ENCODE results near the gene GIPC2. TPM values are rescaled to one million over a fixed set of nuclear protein-coding genes. Genes with fewer than 3 reads are reported as not detected.

The GIPC2 gene
- total RNA-seq, 4 donors from 2014 or later: 14.2 to 40.1 (median 24.1) TPM

- 1% methylated on average over 12 of the region's 12 CpGs for WGBS, 2 donors (ENCODE audit: low coverage in 1 of 2)
- no peaks in the 10 kb centered on the region for H3K27me3 ChIP-seq
- H3K36me3 ChIP-seq: no peaks in the 10 kb centered on the region
- H3K4me3 ChIP-seq: peak within 1 kb of the TSS; percentile 10 to 59 (median 52)
- in situ Hi-C loops (cut with MboI; ENCODE audit: low pct_ligation_motif_present in 1 of 4, low pct_unique_long_range_greater_than_20kb in 1 of 4, low sequenced_read_pairs in 3 of 4): no loop called here
- peak; percentile 95 to 99 (median 97) for TF ChIP-seq POLR2AphosphoS5 (IDR thresholded peaks at IDR 0.05)
- peak; percentile 98 for TF ChIP-seq POLR2A (IDR thresholded peaks at IDR 0.05)
- TF ChIP-seq EP300 (IDR thresholded peaks at IDR 0.05; ENCODE audit: low read depth): no peak
- no peak for TF ChIP-seq CTCF (IDR thresholded peaks at IDR 0.05)
- intact Hi-C loops (cut with DNase I; ENCODE audit: low total_unique reads): no loop called here
- peak within 1 kb of the TSS; percentile 86 to 94 (median 92) for H3K27ac ChIP-seq
- no peaks in the 10 kb centered on the region for H3K9me3 ChIP-seq
- DNase-seq: peak; percentile 83
- H3K4me1 ChIP-seq: peaks cover 5 to 54% (median 30%) of the 10 kb centered on the region in 4 donors
Measured at GRCh38 chr1:78004719-78005447, 40.9 kb upstream of the GIPC2 start, which contains the start of gene DNAJB4. TSS of gene DNAJB4 (plus strand) at chr1:78004939. CDS start at chr1:78005111, 172 bp downstream.

GRCh38 chr1:78005448-78005722, 40.4 kb upstream of the GIPC2 start:
- Histone ChIP-seq H3K36me3 (no peaks in the 10 kb centered on the region), H3K9me3 (no peaks in the 10 kb centered on the region), H3K4me3 (peak overlapping the region; percentile 10 to 59 (median 52)), H3K27ac (peak overlapping the region; percentile 86 to 94 (median 92)), H3K27me3 (no peaks in the 10 kb centered on the region), H3K4me1 (peaks cover 5 to 59% (median 31%) of the 10 kb centered on the region in 4 donors)
- DNase-seq: no peak
- WGBS, 2 donors (ENCODE audit: low coverage in 1 of 2): 0% methylated on average over 1 of the region's 1 CpG
- intact Hi-C loops (cut with DNase I; ENCODE audit: low total_unique reads): no loop called here
- TF ChIP-seq POLR2A (IDR thresholded peaks at IDR 0.05) (no peak), CTCF (IDR thresholded peaks at IDR 0.05) (no peak), POLR2AphosphoS5 (IDR thresholded peaks at IDR 0.05) (no peak), EP300 (IDR thresholded peaks at IDR 0.05; ENCODE audit: low read depth) (no peak)
- in situ Hi-C loops (cut with MboI; ENCODE audit: low pct_ligation_motif_present in 1 of 4, low pct_unique_long_range_greater_than_20kb in 1 of 4, low sequenced_read_pairs in 3 of 4): no loop called here

- peaks cover 5 to 63% (median 33%) of the 10 kb centered on the region in 4 donors for H3K4me1 ChIP-seq
- TF ChIP-seq POLR2A (IDR thresholded peaks at IDR 0.05) (peak; percentile 57), POLR2AphosphoS5 (IDR thresholded peaks at IDR 0.05) (peak; percentile 74 to 82 (median 77)), EP300 (IDR thresholded peaks at IDR 0.05; ENCODE audit: low read depth) (no peak)
- peak overlapping the region; percentile 86 to 94 (median 92) for H3K27ac ChIP-seq
- no peaks in the 10 kb centered on the region for H3K9me3 ChIP-seq
- in situ Hi-C loops (cut with MboI; ENCODE audit: low pct_ligation_motif_present in 1 of 4, low pct_unique_long_range_greater_than_20kb in 1 of 4, low sequenced_read_pairs in 3 of 4): no loop called here
- intact Hi-C loops (cut with DNase I; ENCODE audit: low total_unique reads): no loop called here
- WGBS, 2 donors (ENCODE audit: low coverage in 1 of 2): 3 to 10% methylated on average over 1 of the region's 1 CpG
- no peaks in the 10 kb centered on the region for H3K27me3 ChIP-seq
- no peaks in the 10 kb centered on the region for H3K36me3 ChIP-seq
- H3K4me3 ChIP-seq: peak overlapping the region; percentile 10 to 59 (median 52)
- peak; percentile 17 for DNase-seq
Measured at GRCh38 chr1:78005755-78006154, 40.0 kb upstream of the GIPC2 start.

GRCh38 chr1:78006521-78006920, 39.2 kb upstream of the GIPC2 start:
- intact Hi-C loops (cut with DNase I; ENCODE audit: low total_unique reads): no loop called here
- Histone ChIP-seq H3K27me3 (no peaks in the 10 kb centered on the region), H3K4me3 (peak overlapping the region in 3 of 4 donors; percentile 46 to 59 (median 57)), H3K36me3 (no peaks in the 10 kb centered on the region), H3K27ac (peak overlapping the region; percentile 86 to 94 (median 92)), H3K4me1 (peaks cover 5 to 64% (median 35%) of the 10 kb centered on the region in 4 donors), H3K9me3 (no peaks in the 10 kb centered on the region)
- TF ChIP-seq CTCF (IDR thresholded peaks at IDR 0.05) (no peak), POLR2A (IDR thresholded peaks at IDR 0.05) (no peak), EP300 (IDR thresholded peaks at IDR 0.05; ENCODE audit: low read depth) (no peak), POLR2AphosphoS5 (IDR thresholded peaks at IDR 0.05) (no peak)
- no peak for DNase-seq
- in situ Hi-C loops (cut with MboI; ENCODE audit: low pct_ligation_motif_present in 1 of 4, low pct_unique_long_range_greater_than_20kb in 1 of 4, low sequenced_read_pairs in 3 of 4): no loop called here
